GM12891 (cell line): ENCODE results near the gene PSME3IP1. TPM values are rescaled to one million over a fixed set of nuclear protein-coding genes. Genes with fewer than 3 reads are reported as not detected.

Experiments
- DNase-seq: peaks from one replicate; pipeline ENCODE4 v3.0.0; 2011; ENCODE audit warnings: low spot score; ENCODE audit not compliant: insufficient read length
- FAIRE-seq: peaks from 2 replicates; lab custom pipeline; 2011; peaks lifted over from hg19 to GRCh38; lab: Jason Lieb, UNC
- PAX5 ChIP-seq: IDR thresholded peaks from 2 replicates; pipeline ENCODE4 v1.6.1; 2011; ENCODE audit warnings: low read length, moderate library complexity, mild to moderate bottlenecking; ENCODE audit not compliant: insufficient read depth, severe bottlenecking
- POLR2A ChIP-seq: IDR thresholded peaks from 2 replicates; pipeline ENCODE4 v1.6.1; 2011; ENCODE audit warnings: low read depth, low read length, control low read depth
- POLR2AphosphoS5 ChIP-seq: IDR thresholded peaks from 2 replicates; pipeline ENCODE4 v1.6.1; 2011; ENCODE audit warnings: low read depth, low read length, control low read depth
- POU2F2 ChIP-seq: IDR thresholded peaks from 2 replicates; pipeline ENCODE4 v1.6.1; 2011; ENCODE audit warnings: low read depth, mild to moderate bottlenecking, control low read depth, low read length, moderate library complexity
- SPI1 ChIP-seq: IDR thresholded peaks from 2 replicates; pipeline ENCODE4 v1.6.1; 2011; ENCODE audit warnings: low read depth, low read length, control low read depth
- TAF1 ChIP-seq: IDR thresholded peaks from 2 replicates; pipeline ENCODE4 v1.6.1; 2011; ENCODE audit warnings: low read depth, low read length, control low read depth
- polyA plus RNA-seq: library from polyadenylated mRNA; unstranded; fragments of >200 nt; gene quantifications from one replicate; pipeline ENCODE4 v1.2.1, GENCODE V29; 2012; ENCODE audit warnings: low read depth, missing spikeins, inconsistent platforms; ENCODE audit not compliant: missing spikeins

PSME3IP1 gene
- polyA plus RNA-seq = 82.5 TPM

GRCh38 chr16:57185945-57186871 is at the start of gene PSME3IP1, which contains the start of gene RSPRY1:
PSME3IP1 (minus strand) TSS chr16:57186039; CDS start chr16:57173854, 12,185 bp downstream.
RSPRY1 (plus strand) TSS chr16:57186329; CDS start chr16:57204659, 18,330 bp downstream.
- DNase-seq (peak; percentile 97), FAIRE-seq (peak; percentile 98)
- no peak for TF ChIP-seq POU2F2
- TF ChIP-seq POLR2AphosphoS5 = peak; percentile 42; the same call in 1 of the 2 replicates
- peak; percentile 52 for TF ChIP-seq SPI1
- TF ChIP-seq POLR2A = peak; percentile 72
- TF ChIP-seq TAF1 = 0 out of 2 replicates have a peak, but pooled peaks have one; percentile 51
- peak; percentile 45 for TF ChIP-seq PAX5

GRCh38 chr16:57235128-57236021 is 49.5 kb upstream of the PSME3IP1 start:
- FAIRE-seq (peak; percentile 59), DNase-seq (no peak)
- TF ChIP-seq SPI1 (0 out of 2 replicates have a peak, but pooled peaks have one; percentile 9), TAF1 (no peak)

- TF ChIP-seq TAF1 (no peak), SPI1 (no peak), PAX5 (no peak), POLR2A (no peak), POU2F2 (no peak), POLR2AphosphoS5 (no peak)
- no peak for FAIRE-seq
These were observed 48.9 kb upstream of the PSME3IP1 start for GRCh38 chr16:57234707-57235092.

GRCh38 chr16:57233944-57234706 is 48.3 kb upstream of the PSME3IP1 start:
- DNase-seq (no peak), FAIRE-seq (no peak)
- TF ChIP-seq POU2F2 (no peak), POLR2AphosphoS5 (no peak), SPI1 (no peak), TAF1 (no peak), POLR2A (no peak), PAX5 (no peak)

More at GRCh38 chr16:57234707-57235092, 48.9 kb upstream of the PSME3IP1 start:
- DNase-seq = no peak

- no peak for DNase-seq
- no peak for FAIRE-seq
These were observed 46.0 kb upstream of the PSME3IP1 start for GRCh38 chr16:57231821-57232350.

GRCh38 chr16:57229079-57229478 is 43.2 kb upstream of the PSME3IP1 start:
- FAIRE-seq = no peak
- no peak for TF ChIP-seq POLR2A
- no peak for DNase-seq

More at GRCh38 chr16:57231821-57232350, 46.0 kb upstream of the PSME3IP1 start:
- TF ChIP-seq POU2F2 (no peak), PAX5 (no peak), SPI1 (no peak), TAF1 (no peak), POLR2AphosphoS5 (no peak), POLR2A (no peak)

GRCh38 chr16:57226701-57227621 is 41.1 kb upstream of the PSME3IP1 start:
- DNase-seq (no peak), FAIRE-seq (no peak)
- TF ChIP-seq POLR2AphosphoS5 = no peak
- no peak for TF ChIP-seq POLR2A
- TF ChIP-seq POU2F2 = no peak
- no peak for TF ChIP-seq TAF1
- TF ChIP-seq SPI1 = no peak
- TF ChIP-seq PAX5 = no peak
